NCI-H187 treated with DMSO at 0.1 percent for 48 hours (cell line): ENCODE data around the gene STRIT1.
"Not testable (repeated sequence)": the region's sequence is repeated elsewhere in the genome, so short reads cannot be mapped to it uniquely, and the experiment has no call there.

Experiments used
- DNase-seq: peaks from one replicate; lab custom pipeline; 2025; lab: John Stamatoyannopoulos, UW

The STRIT1 gene

DNA sequence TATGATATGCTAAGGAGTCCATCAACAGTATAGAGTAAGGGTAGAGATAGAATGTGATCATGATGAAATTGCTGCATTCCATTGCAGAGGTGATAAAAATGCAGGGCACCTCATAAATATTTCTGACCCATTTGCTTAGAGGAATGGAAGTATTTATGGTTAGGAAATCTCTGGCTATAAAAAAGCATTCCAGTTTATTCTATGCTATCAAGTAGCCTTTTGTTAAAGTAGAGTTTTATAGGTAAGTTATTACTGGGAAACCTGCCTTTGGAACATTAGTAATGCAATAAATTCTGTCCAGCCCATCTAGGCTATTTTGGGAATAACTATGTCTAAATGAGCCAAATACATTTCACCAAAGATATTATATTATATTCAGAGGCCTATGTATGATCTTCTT lies 19.8 kb upstream of the STRIT1 start:
- no peak for DNase-seq

DNA sequence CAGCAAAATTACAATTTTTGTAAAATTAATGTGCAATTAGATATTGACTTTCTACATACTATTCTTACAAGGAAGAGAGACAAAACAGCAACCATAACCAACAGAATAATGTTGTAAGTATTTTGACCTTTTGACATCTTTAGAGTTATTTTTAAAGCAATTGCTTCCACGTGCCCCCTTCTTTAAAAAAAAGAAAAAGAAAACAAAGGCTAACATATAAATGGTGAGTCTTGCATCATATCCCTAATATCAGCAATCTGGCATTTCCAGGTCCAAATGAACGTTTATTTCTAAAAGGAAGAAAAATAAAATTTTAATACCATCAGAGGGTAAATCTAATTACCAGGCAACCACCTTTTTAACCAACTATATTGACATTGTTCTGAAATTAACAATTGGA lies 19.3 kb upstream of the STRIT1 start:
- no peak for DNase-seq

- DNase-seq, result no peak
These were observed 16.1 kb upstream of the STRIT1 start for GRCh38 chr3:155309581-155309980.

DNA sequence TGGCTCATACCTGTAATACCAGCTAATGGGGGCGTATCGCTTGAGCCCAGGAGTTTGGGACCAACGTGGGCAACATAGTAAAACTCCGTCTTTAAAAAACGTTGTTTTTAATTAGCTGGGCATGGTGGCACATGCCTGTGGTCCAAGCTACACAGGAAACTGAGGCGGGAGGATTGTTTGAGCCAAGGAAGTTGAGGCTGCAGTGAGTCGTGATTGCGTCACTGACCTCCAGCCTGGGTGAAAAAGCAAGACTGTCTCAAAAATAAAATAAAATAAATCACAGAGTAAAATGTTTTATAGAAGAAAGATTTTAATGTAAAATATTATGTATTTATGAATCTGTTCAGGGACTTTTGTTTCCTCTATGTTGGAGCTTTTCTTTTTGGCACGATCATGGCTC lies 15.3 kb upstream of the STRIT1 start:
- DNase-seq, result no peak

DNA sequence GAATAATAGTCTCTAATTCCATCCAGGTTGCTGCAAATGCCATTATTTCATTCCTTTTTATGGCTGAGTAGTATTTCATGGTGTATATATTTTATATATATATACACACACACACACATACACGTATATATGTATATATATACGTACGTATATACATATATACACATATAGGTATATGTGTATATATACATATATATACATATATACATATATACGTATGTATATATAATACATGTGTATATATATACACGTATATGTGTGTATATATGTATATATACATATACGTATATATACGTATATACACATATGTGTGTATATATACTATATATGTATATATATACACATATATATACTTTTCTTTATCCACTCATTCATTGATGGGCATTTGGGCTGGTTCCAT lies 13.7 kb upstream of the STRIT1 start:
- DNase-seq, result no peak

DNA sequence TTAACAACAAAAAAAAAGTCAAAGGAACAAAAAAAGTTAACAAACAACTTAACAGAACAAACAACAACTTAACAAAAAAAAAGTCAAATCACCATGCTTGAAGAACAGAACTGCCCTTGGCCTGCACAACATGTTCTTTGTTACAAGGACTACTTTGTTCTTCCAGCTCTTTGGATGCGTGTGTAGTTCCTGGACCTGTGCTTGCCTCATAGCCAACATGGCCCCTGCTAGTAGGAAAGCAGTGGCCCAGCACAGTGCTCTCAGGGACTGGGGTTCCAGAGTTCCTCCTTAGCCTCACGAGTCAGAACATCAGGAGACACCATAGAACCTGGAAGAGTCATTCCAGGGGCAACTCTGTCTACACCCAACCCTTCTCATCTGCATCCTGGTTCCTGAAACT lies 10.9 kb upstream of the STRIT1 start:
- DNase-seq, result no peak

DNA sequence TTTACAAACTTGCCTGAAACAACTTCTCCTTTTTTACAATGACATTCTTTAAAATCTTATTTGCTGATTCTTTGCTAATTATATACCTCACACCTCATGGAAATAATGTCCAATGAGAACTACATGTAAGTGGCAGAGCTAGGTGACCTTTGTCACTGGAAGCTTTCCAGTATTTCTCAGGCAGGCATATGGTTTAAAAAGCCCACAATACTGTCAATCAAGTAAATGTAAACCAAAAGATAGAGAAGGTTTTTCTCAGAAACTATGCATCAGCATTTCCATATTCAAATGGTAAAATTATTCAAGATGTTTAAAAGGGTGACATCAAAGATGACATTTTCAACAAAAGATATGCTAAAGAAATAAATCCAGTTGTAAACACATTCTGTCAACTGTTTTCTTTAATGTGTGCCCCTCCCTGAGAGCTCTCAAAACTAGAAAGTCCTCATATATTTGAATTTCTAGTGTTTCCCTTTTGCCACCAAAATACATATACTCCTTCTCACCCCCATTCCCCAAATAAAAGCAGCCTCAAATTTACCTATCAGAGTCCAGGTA lies 10.1 kb upstream of the STRIT1 start:
- DNase-seq, result no peak

DNA sequence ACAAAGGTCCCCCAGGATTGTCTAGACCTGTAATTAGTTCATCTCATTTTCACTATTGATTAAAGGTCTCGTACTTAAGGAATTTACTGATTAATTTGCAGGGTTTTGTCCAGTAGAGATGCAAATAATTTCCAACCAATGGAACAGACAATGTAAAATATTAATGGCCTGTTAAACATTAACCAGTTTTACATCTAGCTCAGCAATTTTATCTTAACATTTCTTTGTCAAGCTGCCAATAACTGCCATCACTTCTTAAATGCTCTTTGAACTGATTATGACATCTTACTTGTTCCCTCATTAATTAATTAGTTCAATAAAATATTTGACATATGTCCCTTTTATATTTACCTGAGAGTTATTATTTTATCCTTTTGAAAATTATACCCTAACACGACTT lies 9.4 kb upstream of the STRIT1 start:
- DNase-seq, result no peak

GRCh38 chr3:155302481-155302880 lies 9.0 kb upstream of the STRIT1 start:
- DNase-seq, result no peak

DNA sequence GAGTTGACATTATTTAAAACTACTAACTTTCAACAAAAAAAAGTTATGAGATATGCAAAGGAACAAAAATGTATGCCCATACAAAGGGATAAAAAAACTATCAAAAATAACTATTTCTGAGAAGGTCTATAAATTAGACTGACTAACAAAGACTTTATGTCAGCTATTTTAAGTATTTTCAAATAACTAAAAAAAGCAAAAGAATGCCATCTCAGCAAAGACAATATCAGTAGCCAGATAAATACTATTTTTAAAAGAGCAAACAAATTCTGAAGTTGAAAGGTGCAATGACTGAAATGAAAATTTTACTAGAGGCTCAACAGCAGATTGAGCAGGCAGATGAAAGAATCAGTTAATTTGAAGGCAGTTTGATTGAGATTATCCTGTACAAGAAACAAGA lies 3.6 kb upstream of the STRIT1 start:
- DNase-seq, result no peak

DNA sequence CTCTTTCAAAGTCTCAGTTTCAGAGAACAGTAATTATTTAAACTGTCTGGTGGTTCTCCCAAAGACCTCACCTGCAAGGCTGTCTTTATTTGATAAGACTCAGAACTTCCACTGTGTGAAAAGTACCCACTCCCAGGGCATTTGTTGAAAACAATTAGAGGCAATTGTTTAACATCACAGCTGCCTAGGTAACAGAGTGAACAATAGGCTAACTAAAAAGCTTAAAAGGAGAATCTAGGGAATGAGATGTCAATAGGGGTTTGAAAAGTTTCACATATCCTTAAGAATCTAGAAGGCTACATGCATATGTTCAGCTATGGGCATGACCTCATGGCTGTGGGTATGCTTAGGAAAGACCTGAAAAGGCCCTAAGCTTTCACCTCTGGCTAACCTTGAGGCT lies 2.9 kb upstream of the STRIT1 start:
- no peak for DNase-seq

- no peak for DNase-seq
These were observed 790 bp downstream of the STRIT1 start for GRCh38 chr3:155292693-155293092.

GRCh38 chr3:155292133-155292532 lies 1.4 kb downstream of the STRIT1 start:
- DNase-seq, result no peak

- DNase-seq, result no peak
These were observed 6.7 kb downstream of the STRIT1 start for GRCh38 chr3:155286736-155287135.

- DNase-seq, result no peak
These were observed 7.5 kb downstream of the STRIT1 start for GRCh38 chr3:155285936-155286335.

DNA sequence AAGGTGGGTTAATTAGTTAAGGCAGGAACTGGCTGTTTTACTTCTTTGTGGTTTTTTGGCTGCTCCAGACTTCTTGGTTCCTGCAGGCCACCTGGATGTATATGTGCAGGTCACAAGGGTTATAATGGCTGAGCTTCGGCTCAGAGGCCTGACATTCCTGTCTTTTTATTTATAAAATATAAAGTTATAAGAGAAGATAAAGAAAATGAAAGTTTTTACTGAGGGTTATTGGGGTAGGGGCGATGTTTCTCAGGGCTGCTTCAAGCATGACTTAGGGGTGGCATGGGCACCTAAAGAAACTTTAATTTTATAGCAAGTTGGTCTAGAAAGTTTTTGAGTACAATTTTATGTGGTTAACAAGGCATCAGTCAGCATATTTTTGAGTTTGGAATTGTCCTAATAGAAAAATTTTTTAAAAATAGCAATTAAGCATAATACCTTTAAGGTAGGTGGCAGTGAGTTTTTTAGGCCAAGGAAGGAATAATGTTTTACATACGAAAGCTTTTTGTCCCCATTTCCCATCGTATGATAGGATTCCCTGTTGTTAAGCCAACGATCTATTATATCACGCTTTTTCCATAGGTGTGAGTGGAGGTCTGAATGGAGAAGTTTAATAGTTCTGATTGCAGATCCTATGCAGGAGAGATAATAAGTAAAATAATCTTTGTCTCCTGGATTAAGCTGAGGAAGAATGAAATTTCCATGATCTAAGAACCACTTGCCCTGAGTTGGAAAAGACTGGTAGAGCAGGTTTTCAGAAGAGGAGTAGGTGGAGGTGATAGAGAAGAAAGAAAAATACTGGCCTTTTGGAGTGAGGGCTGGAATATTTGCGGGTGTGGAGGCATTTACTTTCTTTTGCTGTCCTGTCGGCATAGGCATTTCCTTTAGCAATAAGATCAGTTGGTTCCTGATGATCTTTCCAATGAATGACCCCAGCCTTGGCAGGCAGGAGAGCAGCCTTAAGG lies 10.1 kb downstream of the STRIT1 start:
- DNase-seq, result no peak

GRCh38 chr3:155282385-155283091 lies 10.9 kb downstream of the STRIT1 start:
- DNase-seq, result no peak

DNA sequence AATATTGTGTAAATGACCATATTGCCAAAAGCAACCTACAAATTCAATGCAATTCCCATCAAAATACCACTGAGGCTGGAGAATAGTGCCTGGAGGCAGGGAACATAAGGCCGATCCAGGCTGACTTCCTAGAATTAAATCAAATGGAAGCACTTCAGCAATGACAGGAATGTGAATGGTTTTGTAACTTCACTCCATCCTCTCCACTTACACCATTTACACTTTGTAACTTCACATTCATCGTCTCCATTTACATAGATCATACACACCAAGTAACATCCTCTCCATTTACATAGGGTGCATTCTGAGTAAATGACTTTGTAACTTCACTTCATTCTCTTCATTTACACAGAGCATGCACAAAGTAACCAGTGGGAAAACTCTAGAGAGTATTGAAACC lies 11.6 kb downstream of the STRIT1 start:
- DNase-seq, result no peak

DNA sequence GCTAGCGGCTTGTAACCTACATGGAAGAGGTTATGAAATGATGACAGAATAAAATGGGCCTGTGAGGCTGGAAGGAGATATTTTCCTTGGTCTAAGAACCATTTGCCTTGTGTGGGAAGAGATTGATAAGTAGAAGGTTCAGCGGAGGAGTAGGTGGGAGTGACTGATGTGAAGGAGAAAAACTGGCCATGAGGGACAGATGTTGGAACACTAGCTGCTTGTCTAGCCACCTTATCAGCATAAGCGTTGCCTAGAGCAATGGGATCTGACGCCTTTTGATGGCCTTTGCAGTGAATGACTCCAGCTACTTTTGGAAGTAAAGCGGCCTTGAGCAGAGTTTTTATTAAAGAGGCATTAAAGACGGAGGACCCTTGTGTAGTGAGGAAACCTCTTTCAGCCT lies 17.4 kb downstream of the STRIT1 start:
- DNase-seq, result not testable (repeated sequence)

- DNase-seq, result not testable (repeated sequence)
These were observed 18.2 kb downstream of the STRIT1 start for GRCh38 chr3:155275159-155275754.

GRCh38 chr3:155274435-155274834 lies 19.0 kb downstream of the STRIT1 start:
- not testable (repeated sequence) for DNase-seq

DNA sequence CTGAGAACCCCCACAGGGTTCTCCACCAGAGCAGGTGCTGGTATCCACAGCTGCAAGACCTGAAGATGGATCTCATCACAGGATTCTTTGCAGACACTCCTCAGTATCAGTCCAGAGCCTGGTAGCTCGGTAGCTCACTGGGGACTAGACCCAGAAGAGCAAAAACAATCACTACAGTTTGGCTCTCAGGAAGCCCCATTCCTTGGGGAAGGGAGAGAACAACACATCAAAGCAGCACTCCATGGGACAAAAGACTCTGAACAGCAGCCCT lies 22.2 kb downstream of the STRIT1 start:
- DNase-seq, result no peak
